GM18502 (cell line): ENCODE data around the gene TRIML1.
"Not testable (repeated sequence)": the region's sequence is repeated elsewhere in the genome, so short reads cannot be mapped to it uniquely, and the experiment has no call there.

Experiments
- ATAC-seq: cut with Tn5 transposase; IDR thresholded peaks from one replicate; pipeline ENCODE4 v1.9.1; 2021; ENCODE audit warnings: mild to moderate bottlenecking; ENCODE audit not compliant: unreplicated experiment, poor library complexity

Gene TRIML1

GRCh38 chr4:188147776-188148175 lies 8.5 kb downstream of the TRIML1 start:
- no peak for ATAC-seq

GRCh38 chr4:188154668-188155405 lies 15.6 kb downstream of the TRIML1 start:
- no peak for ATAC-seq

- ATAC-seq = no peak
These were observed 19.1 kb downstream of the TRIML1 start for GRCh38 chr4:188158336-188158735.

DNA sequence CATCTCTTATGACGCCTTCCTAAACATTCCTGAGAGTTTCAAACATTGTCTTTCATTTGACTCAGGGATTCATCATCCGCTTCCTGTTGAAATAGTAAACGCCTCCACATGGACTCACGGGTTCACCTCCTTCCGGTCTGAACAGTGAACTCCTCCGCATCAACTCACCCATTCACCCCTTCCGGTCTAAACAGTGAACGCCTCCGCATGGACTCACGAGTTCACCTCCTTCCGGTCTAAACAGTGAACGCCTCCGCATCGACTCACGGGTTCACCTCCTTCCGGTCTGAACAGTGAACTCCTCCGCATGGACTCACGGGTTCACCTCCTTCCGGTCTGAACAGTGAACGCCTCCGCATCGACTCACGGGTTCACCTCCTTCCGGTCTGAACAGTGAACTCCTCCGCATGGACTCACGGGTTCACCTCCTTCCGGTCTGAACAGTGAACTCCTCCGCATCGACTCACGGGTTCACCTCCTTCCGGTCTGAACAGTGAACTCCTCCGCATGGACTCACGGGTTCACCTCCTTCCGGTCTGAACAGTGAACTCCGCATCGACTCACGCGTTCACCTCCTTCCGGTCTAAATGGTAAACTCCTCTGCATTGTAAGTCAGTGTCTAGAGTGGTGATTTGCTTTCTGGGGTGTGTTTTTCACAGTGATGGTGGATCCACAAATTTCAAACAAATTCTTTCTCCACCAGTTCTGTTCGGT lies 20.4 kb downstream of the TRIML1 start:
- not testable (repeated sequence) for ATAC-seq

DNA sequence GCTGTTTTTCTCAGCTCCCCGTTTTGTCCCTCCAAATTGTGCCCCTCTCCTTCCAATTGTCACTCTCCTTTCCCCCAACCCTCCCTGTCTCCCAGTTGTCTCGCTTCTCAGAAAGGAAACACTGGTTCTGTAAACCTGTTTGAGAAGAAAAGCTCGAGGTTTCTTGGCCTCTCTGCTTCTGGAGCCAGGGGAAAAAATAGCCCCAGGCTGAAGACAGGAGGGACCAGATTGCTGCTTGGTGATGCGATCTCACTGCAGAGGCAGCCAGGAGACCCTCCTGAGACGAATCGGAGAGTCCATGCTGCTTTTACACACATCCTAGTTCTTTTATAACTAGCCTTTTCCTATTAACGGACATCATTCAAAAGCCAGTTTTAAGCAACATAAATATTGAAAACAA lies 21.2 kb downstream of the TRIML1 start:
- ATAC-seq = no peak

DNA sequence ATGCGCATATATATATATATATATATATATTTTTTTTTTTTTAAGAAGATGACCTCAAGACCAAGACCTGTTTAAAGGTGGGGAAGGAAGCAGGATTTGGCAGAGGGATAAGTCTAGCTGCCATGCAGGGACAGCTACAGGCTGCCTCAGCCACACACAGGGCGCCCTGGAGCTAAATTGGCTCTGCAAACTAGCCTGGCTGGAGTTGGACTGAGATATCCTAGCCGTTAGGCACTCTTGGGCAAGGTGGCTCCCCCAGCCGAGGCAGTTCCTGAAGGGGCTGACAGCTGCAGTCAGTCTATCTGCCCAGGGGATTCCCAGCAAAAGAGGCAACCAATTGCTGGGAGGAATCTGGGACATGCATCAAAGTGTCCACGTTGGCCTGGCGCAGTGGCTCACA lies 21.9 kb downstream of the TRIML1 start:
- no peak for ATAC-seq

DNA sequence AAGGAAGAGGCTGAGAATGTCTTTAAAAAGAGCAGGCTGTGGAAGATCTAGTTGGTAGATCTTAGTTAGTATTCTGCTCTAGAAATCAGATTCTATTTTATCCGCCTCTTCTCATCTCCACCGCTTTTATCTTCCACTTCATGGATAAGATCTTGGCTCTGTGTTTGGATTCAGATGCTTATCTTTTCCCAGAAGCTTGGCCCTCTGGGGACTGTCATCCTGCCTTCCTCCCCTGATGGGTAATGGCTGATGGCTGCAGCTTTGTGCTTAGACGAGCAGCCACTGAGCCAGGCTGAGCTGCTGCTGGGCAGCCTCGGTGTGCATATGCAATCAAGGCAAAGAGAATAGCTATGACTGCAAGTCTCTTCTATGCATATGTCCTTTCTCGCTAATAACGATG lies 23.5 kb downstream of the TRIML1 start:
- no peak for ATAC-seq

DNA sequence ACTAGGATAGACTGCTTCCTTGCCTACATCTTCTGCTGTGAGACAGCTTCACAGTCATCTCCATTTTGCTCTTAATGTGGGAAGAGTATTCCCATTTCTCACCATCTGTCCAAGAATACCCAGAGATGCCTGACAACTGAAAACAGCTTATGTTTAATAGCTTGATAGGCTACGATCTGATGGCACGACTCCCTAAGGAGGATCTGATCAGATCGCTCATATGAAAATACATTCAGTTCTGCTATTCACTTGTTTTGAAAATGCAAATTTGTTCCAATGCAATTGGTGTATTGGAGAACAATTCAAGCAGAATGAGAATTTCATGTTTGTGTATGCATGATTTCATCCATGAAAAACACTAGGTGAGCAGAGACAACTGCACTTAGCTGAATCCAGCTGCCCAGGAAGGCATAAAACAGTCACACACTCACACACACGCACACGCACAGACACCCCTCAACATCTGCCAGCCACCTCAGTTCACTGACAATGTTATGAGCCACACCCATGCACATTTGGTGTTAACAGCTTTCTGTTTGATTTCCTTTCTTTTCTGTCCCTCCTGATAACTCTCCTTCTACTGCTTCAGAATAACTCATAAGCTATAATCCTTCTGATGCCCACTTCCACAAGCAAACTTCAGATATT lies 29.6 kb downstream of the TRIML1 start:
- ATAC-seq = no peak

DNA sequence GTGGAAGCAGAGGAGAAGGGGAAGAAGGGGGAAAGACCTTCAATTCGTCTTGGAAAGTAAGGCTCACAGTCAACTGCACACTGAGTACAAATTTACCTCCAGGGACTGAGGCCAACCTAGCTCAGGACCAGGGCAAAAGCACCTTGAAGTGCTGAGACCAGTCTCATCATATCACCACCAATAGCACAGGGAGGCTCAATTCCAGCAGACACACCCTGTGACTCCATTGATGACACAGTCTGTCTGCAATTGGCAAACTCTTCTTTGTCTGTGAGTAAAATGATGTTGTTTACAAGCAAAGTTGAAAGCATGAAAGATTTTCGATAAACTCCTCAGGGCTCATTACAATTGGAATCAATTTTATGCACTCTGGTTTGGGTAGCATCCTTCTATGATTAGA lies 32.3 kb downstream of the TRIML1 start:
- ATAC-seq = no peak

DNA sequence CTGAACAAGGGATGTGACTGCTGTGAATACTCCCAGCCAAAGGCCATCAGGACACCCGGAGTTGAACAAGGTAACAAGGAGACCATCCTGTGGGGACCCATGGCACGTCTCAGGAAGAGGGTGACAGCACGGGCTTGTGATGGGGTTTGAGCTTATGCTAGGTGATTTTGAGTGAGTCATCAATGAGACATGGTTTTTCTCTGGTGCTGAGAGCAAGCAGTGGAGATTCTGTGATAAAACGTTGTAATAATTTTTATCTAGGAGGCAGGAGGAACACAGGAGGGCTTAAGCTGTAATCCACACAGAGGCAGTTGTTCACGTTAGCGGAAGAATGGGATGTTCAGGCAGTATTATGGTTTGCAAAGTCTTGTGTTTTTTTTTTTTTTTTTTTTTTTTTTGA lies 36.0 kb downstream of the TRIML1 start:
- no peak for ATAC-seq

GRCh38 chr4:188177997-188178675 lies 38.9 kb downstream of the TRIML1 start:
- ATAC-seq = no peak

- no peak for ATAC-seq
These were observed 39.6 kb downstream of the TRIML1 start for GRCh38 chr4:188178806-188179205.

- no peak for ATAC-seq
These were observed 47.9 kb downstream of the TRIML1 start for GRCh38 chr4:188187106-188187505.

DNA sequence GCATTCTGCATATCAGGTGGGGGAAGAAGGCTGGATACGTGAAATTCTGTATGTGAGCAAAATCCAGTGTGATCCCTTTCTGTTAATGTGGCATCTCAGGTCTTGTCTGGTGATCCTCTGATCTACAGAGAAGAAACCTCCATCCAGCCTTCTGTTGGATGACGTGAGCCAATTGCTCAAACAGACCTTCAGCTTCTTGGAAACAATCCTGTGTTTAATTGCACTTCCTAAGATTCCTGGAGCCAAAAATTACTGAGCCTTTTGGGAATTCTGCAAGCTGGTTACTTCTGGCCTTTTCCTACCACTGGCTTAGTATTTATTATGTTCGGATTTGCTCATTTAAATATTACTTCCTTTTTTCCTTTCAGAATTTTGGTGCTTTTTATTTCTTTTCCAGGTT lies 51.2 kb downstream of the TRIML1 start:
- ATAC-seq = no peak

GRCh38 chr4:188194421-188194820 lies 55.2 kb downstream of the TRIML1 start:
- no peak for ATAC-seq

- ATAC-seq = no peak
These were observed 56.2 kb downstream of the TRIML1 start for GRCh38 chr4:188195389-188195985.

GRCh38 chr4:188196134-188196735 lies 57.0 kb downstream of the TRIML1 start:
- ATAC-seq = no peak
